AG10803 (cell line): ENCODE results near the gene FLNC.

Source experiments
- DNase-seq: peaks from one replicate; pipeline ENCODE4 v3.0.0; 2010; ENCODE audit warnings: low read depth
- H3K4me3 ChIP-seq: 2 replicates; pipeline ENCODE4 v1.5.1; 2011; ENCODE audit warnings: mild to moderate bottlenecking, low read length, control low read depth
- TF ChIP-seq, protein P1 (sequence below): conservative IDR thresholded peaks from 2 replicates; pipeline ENCODE4 v1.5.1; 2011; ENCODE audit warnings: mild to moderate bottlenecking, low read length, control low read depth, inconsistent platforms

The FLNC gene

GRCh38 chr7:128867842-128868623 is 37.8 kb downstream of the FLNC start:
- TF ChIP-seq, protein P1, sequence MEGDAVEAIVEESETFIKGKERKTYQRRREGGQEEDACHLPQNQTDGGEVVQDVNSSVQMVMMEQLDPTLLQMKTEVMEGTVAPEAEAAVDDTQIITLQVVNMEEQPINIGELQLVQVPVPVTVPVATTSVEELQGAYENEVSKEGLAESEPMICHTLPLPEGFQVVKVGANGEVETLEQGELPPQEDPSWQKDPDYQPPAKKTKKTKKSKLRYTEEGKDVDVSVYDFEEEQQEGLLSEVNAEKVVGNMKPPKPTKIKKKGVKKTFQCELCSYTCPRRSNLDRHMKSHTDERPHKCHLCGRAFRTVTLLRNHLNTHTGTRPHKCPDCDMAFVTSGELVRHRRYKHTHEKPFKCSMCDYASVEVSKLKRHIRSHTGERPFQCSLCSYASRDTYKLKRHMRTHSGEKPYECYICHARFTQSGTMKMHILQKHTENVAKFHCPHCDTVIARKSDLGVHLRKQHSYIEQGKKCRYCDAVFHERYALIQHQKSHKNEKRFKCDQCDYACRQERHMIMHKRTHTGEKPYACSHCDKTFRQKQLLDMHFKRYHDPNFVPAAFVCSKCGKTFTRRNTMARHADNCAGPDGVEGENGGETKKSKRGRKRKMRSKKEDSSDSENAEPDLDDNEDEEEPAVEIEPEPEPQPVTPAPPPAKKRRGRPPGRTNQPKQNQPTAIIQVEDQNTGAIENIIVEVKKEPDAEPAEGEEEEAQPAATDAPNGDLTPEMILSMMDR = no peak
- DNase-seq = no peak
- no peak overlapping the region for H3K4me3 ChIP-seq

DNA sequence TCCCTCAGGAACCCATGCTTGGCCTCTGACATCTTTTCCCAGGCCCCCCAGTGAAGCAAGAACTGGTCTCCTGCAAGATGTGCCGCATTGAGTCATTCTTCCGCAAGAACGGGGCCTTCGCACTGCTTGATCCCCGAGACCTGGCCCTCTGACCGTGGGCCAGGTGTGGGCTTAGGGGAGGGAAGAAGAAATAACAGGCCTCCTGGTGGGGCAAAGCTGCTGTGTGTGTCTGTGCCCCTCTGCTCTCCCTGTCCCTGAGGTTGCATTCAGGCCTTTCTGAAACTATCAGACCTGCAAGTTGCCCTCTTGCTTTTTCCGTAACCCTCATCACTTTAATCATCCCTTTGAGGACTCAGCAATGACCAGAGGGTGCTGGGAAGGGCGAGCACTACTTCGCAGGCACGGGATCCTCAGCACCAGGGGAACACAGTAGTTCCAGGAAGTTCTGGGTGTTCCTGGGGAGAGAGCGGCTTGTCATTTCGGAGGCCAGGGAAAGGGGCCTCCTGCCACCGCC is 38.5 kb downstream of the FLNC start:
- H3K4me3 ChIP-seq = no peak overlapping the region
- DNase-seq = no peak
- TF ChIP-seq, protein P1 = no peak

DNA sequence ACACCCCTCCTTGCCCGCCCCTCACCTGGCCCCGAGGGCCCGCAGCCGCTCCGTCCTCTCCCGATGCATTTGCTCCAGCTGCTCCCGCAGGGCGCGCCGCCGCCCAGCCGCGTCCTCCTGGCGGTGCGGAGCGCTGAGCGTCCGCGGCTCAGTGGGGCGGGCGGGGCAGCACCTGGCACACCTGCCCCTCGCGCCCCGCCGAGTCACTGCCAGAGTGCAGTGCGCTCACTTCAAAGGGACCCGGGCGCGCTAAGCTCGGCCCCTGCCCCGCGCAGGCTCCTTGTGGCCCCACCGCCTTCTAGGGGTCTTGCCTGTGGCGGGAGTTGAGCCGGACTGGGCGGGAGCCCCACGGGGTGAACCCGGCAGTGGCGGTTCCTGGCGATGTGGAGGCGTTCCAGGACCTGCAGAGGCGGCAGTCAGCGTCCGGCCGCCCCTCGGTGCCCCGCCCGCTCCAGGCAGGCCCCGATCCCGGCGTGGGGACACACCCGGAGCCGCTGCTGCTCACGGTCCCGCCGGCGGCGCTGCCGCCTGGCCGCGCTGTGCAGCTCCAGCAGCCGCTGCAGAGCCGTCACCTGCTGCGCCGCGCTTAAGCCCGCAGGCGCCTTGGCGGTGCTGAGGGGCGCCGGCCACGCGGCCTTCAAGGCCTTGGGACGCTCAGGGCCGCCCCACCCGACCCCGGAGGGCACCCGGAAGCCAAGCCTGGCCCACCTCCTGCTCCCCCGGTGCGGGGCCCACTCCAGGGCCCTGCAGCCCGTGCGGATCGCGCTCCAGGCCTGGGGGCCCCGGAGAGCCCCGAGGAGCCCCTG is 39.1 kb downstream of the FLNC start:
- H3K4me3 ChIP-seq = peak overlapping the region; percentile 49
- TF ChIP-seq, protein P1 = no peak
- no peak for DNase-seq

- no peak overlapping the region for H3K4me3 ChIP-seq
- TF ChIP-seq, protein P1 = no peak
- DNase-seq = no peak
Observed at GRCh38 chr7:128869944-128870285, 39.7 kb downstream of the FLNC start.

- TF ChIP-seq, protein P1 = no peak
- no peak overlapping the region for H3K4me3 ChIP-seq
- DNase-seq = no peak
Observed at GRCh38 chr7:128871050-128871449, 40.8 kb downstream of the FLNC start.

- no peak for DNase-seq
- TF ChIP-seq, protein P1 = no peak
- H3K4me3 ChIP-seq = no peak overlapping the region
Observed at GRCh38 chr7:128872394-128872824, 42.2 kb downstream of the FLNC start.
